ENCODE data around the gene COMMD6.
A peak's percentile ranks its signal among the peaks of the same experiment; 100 is the strongest.

Gene COMMD6

GRCh38 chr13:75537401-75538365 lies at the start of gene COMMD6:
Gene COMMD6, minus strand, starts transcription at chr13:75537841. Its CDS starts 36 bp downstream, at chr13:75537805.
- peaks cover 5% of the 10 kb centered on the region for H3K4me1 ChIP-seq (ENCODE audit: insufficient read depth, poor library complexity, severe bottlenecking)
- H3K27me3 ChIP-seq (ENCODE audit: insufficient read depth, poor library complexity, severe bottlenecking), result no peaks in the 10 kb centered on the region
- no peaks in the 10 kb centered on the region for H3K9me3 ChIP-seq (ENCODE audit: severe bottlenecking)
- no peak for TF ChIP-seq CTCF (IDR thresholded peaks at IDR 0.05; ENCODE audit: poor library complexity, severe bottlenecking)
- peaks cover 25% of the 10 kb centered on the region for H3K36me3 ChIP-seq (ENCODE audit: low read depth)
- DNase-seq (ENCODE audit: low spot score) (peak; percentile 79), ATAC-seq (ENCODE audit: low read depth) (peak; percentile 93)
- peak within 1 kb of the TSS; percentile 8 for H3K27ac ChIP-seq (ENCODE audit: poor library complexity, severe bottlenecking)
- H3K4me3 ChIP-seq (ENCODE audit: severe bottlenecking), result peak within 1 kb of the TSS; percentile 53

- Histone ChIP-seq H3K27me3 (ENCODE audit: insufficient read depth, poor library complexity, severe bottlenecking) (no peaks in the 10 kb centered on the region), H3K36me3 (ENCODE audit: low read depth) (peaks cover 8% of the 10 kb centered on the region), H3K4me1 (ENCODE audit: insufficient read depth, poor library complexity, severe bottlenecking) (no peaks in the 10 kb centered on the region), H3K4me3 (ENCODE audit: severe bottlenecking) (no peak overlapping the region), H3K27ac (ENCODE audit: poor library complexity, severe bottlenecking) (no peak overlapping the region), H3K9me3 (ENCODE audit: severe bottlenecking) (no peaks in the 10 kb centered on the region)
- no peak for TF ChIP-seq CTCF (IDR thresholded peaks at IDR 0.05; ENCODE audit: poor library complexity, severe bottlenecking)
- ATAC-seq (ENCODE audit: low read depth) (no peak), DNase-seq (ENCODE audit: low spot score) (no peak)
Observed at GRCh38 chr13:75585153-75585552, 47.5 kb upstream of the COMMD6 start.

DNA sequence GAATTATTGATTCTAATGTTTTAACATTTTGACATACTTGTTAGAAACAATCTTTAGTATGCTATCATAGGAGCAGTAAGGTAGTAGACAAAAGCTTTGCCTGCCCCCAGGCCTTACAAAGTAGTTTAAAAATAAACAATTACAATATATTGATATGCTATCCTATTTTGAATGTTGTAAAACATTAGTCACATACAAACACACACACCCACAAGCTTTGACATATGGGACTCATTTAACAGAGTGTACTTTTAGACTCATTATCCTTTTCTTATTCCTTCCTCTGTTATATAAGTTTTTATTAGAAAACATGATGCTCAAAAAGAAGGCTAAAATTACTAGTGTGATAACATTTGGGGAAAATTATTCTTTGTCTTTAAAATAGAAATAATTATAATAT lies 45.5 kb upstream of the COMMD6 start:
- ATAC-seq (ENCODE audit: low read depth) (no peak), DNase-seq (ENCODE audit: low spot score) (no peak)
- Histone ChIP-seq H3K27me3 (ENCODE audit: insufficient read depth, poor library complexity, severe bottlenecking) (no peaks in the 10 kb centered on the region), H3K4me1 (ENCODE audit: insufficient read depth, poor library complexity, severe bottlenecking) (no peaks in the 10 kb centered on the region), H3K36me3 (ENCODE audit: low read depth) (peaks cover 8% of the 10 kb centered on the region), H3K9me3 (ENCODE audit: severe bottlenecking) (no peaks in the 10 kb centered on the region), H3K27ac (ENCODE audit: poor library complexity, severe bottlenecking) (no peak overlapping the region), H3K4me3 (ENCODE audit: severe bottlenecking) (no peak overlapping the region)
- TF ChIP-seq CTCF (IDR thresholded peaks at IDR 0.05; ENCODE audit: poor library complexity, severe bottlenecking), result no peak

- H3K27me3 ChIP-seq (ENCODE audit: insufficient read depth, poor library complexity, severe bottlenecking), result no peaks in the 10 kb centered on the region
- DNase-seq (ENCODE audit: low spot score), result no peak
- no peak for ATAC-seq (ENCODE audit: low read depth)
- H3K9me3 ChIP-seq (ENCODE audit: severe bottlenecking), result no peaks in the 10 kb centered on the region
- peaks cover 12% of the 10 kb centered on the region for H3K36me3 ChIP-seq (ENCODE audit: low read depth)
- no peaks in the 10 kb centered on the region for H3K4me1 ChIP-seq (ENCODE audit: insufficient read depth, poor library complexity, severe bottlenecking)
- TF ChIP-seq CTCF (IDR thresholded peaks at IDR 0.05; ENCODE audit: poor library complexity, severe bottlenecking), result no peak
- no peak overlapping the region for H3K27ac ChIP-seq (ENCODE audit: poor library complexity, severe bottlenecking)
- H3K4me3 ChIP-seq (ENCODE audit: severe bottlenecking), result no peak overlapping the region
Observed at GRCh38 chr13:75581874-75582640, 44.4 kb upstream of the COMMD6 start.

All from RWPE2 (cell line).